Dendritic cell treated with granulocyte-macrophage colony-stimulating factor and Interleukin-4, amounts not matched to agents 40 ng/mL and 50 ng/mL, for 4 days (primary cell): ENCODE results near the gene MAP3K14.
A peak's percentile ranks its signal among the peaks of the same experiment; 100 is the strongest.

Source experiments
- H3K27ac Mint-ChIP-seq: one replicate; pipeline ENCODE4 v1.8.0; 2022; ENCODE audit warnings: mild to moderate bottlenecking, mixed read lengths
- H3K27me3 Mint-ChIP-seq: one replicate; pipeline ENCODE4 v1.8.0; 2022; ENCODE audit warnings: mild to moderate bottlenecking, mixed read lengths
- H3K36me3 Mint-ChIP-seq: one replicate; pipeline ENCODE4 v1.8.0; 2022; ENCODE audit warnings: low read depth, mixed read lengths
- H3K4me1 Mint-ChIP-seq: one replicate; pipeline ENCODE4 v1.8.0; 2022; ENCODE audit warnings: low read depth, mixed read lengths
- H3K4me3 Mint-ChIP-seq: one replicate; pipeline ENCODE4 v1.8.0; 2022; ENCODE audit warnings: mild to moderate bottlenecking, moderate library complexity, mixed read lengths
- H3K9me3 Mint-ChIP-seq: one replicate; pipeline ENCODE4 v1.8.0; 2022; ENCODE audit warnings: mixed read lengths
- intact Hi-C: fragments of 100-400 bp; cut with micrococcal nuclease; formaldehyde crosslinking; loops from one replicate; pipeline ENCODE4 v1.15.0; 2022

The MAP3K14 gene

DNA sequence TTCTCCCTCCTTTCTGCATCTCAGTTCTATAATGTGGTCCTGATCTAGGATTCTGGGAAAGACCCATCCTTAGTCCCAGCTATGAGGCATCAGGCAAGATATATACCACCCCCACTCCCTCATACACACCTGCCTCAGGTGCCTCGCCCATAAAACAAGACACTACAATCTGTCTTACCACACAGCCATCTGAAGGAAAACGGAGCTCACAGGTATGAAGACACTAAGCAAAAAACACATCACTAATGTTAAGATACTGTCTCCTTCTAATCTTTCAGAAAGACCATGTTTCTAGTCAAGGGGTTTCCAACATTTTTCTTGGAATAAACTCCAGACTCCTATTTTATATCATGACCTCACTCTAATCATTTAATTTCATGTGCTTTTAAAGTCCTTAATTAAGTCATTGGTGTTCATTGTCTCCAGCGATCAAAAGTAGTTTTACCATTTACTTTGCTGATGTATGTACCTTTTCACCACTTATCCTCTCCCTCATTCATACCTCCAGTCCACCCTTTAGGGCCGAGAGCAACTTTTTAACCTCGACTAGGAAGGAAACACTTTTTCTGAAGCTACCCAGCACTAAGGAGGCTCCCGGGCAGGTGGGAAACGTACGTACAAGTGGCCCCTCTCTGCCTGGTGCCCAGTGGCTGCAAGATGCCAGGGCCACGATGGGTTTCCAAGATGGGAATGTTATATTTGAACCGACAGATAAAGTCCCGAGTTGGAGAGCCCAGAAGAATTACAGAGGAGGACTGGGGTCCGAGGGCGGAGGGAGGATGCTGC lies 979 bp downstream of the MAP3K14 start:
- Mint-ChIP-seq H3K4me1 (peaks cover 81% of the 10 kb centered on the region), H3K9me3 (no peaks in the 10 kb centered on the region), H3K27me3 (no peaks in the 10 kb centered on the region), H3K27ac (peak overlapping the region; percentile 96), H3K4me3 (peak overlapping the region; percentile 93), H3K36me3 (peaks cover 55% of the 10 kb centered on the region)
- intact Hi-C loops, result loop anchor here (2.0 to 5.0 kb wide), 4 partner anchors 19 to 89 kb away; no protein-coding TSS in a partner anchor

DNA sequence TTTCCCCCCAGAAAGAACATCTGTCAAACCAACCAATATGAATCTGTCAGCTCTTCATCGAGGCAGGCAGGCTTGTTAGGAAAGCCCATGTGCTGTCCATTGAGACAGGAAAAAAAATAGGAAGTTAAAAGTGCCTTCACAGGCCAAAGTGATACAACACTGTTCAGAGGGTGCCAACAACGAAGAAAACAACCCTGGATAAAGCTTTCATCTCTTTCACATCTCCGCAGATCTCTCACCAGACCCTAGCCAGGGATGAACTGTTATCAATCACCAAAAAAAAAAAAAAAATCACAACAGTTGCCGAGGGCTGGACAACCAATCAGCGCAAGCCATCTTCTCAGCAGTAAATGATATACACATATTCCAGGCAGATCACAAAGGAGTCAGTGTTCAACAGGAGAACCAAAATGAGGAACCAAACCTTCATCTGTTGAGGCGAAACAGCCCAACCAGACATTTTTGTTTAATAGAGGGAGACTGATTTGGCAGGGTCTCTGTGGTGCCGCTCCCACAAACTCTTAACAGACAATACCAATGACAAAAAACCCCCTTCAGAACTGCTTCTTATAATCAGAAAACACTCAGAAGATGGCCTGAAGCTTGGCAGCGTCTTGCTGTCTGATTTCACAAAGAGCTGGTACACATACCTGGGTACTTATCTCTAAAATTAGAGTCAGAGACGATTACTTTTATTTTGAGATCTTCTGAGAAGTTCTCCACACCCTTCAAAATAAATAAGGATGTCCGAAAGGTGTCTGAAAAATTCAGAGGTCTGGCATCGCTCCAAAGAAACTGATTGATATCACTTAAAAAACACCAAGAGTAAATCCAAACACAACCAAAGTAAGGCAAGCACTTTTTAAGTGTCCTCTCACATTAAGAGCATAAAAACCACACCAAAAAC lies 1.8 kb downstream of the MAP3K14 start:
- H3K36me3 Mint-ChIP-seq, result peaks cover 63% of the 10 kb centered on the region
- H3K27me3 Mint-ChIP-seq, result no peaks in the 10 kb centered on the region
- H3K4me1 Mint-ChIP-seq, result peaks cover 83% of the 10 kb centered on the region
- H3K4me3 Mint-ChIP-seq, result peak overlapping the region; percentile 93
- intact Hi-C loops, result loop anchor here (2.0 to 5.0 kb wide), 3 partner anchors 18 to 88 kb away; no protein-coding TSS in a partner anchor
- H3K9me3 Mint-ChIP-seq, result no peaks in the 10 kb centered on the region
- peak overlapping the region; percentile 96 for H3K27ac Mint-ChIP-seq

DNA sequence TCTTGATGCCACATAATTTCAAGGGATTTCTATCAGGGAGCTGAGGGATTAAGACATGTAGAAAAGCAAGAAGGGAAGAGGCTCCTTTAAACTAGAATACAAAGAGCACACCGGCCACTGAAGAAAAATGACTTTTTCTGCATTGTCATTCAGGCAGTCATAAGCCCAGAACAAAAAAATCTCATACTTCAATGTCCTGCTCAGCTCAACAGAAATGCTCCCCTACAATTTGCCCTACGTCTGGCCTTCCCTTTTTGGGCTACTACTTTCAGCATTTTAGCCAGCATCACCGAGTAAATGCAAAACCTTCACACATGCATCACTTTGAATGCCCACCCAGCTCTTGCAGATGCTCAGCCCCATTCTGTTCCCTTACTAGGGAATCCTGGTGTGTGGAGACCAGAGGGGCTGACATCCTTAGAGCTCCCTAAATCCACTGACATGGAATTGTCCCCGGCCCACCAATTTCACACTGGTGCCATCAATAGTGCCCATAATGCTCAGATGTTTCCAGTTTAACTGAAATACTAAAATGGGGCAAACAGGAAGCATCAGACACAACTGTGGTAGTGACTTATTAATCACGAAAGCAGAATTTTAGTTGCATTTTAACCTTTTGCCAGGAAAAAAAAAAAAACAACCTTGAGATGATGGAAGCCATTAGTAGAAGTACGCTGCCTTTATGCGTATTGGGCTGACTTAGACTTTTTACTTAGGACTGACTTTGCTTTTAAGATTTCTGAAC lies 2.7 kb downstream of the MAP3K14 start:
- intact Hi-C loops, result loop anchor here (2.0 kb wide), 1 partner anchor 17 kb away; no protein-coding TSS in a partner anchor
- no peaks in the 10 kb centered on the region for H3K27me3 Mint-ChIP-seq
- peaks cover 83% of the 10 kb centered on the region for H3K4me1 Mint-ChIP-seq
- H3K4me3 Mint-ChIP-seq, result peak overlapping the region; percentile 93
- H3K9me3 Mint-ChIP-seq, result no peaks in the 10 kb centered on the region
- peak overlapping the region; percentile 96 for H3K27ac Mint-ChIP-seq
- peaks cover 72% of the 10 kb centered on the region for H3K36me3 Mint-ChIP-seq

DNA sequence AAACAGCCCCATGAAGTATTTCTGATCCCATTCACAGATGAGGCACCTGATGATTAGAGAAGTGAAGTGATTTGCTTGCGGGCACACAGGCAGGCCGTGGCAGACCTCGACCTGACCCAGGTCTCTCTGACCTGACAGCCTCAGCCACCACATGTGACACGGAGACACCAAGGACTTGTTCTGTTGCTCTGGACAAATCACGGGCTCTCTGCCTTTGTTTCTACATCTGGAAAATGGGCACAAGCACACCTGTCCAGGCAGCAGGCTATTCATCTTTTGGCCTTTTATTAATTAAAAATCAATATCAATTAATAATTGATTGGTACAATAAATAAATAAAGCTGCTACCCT lies 3.4 kb downstream of the MAP3K14 start:
- Mint-ChIP-seq H3K36me3 (peaks cover 79% of the 10 kb centered on the region), H3K27me3 (no peaks in the 10 kb centered on the region), H3K4me3 (peak overlapping the region; percentile 62), H3K4me1 (peaks cover 83% of the 10 kb centered on the region), H3K27ac (peak overlapping the region; percentile 96), H3K9me3 (no peaks in the 10 kb centered on the region)
- intact Hi-C loops, result no loop called here

DNA sequence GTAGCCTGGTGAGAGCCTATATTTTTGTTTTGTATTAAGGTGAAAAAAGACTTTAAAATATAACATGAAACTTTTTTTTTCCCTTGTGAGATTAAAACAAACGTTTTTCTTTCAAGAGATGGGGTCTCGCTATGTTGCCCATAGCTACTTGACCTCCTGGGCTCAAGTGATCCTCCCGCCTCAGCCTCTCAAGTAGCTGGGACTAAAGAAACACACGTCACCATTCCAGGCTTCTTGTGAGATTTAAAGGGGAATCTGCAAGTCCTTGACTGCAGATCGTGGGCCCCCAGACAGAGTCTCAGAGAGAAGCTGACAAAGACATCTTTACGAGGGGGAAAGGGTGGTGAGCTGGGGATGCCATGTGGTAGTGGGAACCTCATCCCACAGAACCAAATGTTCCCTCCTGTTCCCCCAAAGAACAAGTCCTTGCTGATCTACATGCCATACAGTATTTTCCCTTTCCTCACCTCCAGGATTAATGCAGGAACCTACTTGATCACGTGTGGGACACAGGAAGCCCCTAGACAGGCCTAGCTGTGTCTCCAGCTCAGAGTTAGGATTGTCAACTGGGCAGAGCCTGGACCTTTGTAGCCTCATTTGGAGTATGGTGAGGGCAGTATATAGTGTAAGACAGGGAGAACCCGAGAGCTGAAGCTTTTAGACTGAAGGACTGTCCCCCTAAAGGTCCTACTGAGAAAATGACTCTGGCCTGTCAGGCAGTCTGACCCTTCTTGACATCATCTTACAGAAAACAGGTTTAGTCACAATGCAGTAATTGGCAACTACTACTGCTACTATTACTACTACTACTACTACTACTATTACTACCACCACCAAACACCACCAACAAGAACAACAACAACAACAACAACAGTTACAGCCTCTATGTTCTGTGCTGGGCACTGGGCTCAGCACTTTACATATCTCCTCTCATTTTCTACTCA lies 4.1 kb downstream of the MAP3K14 start:
- intact Hi-C loops, result no loop called here
- Mint-ChIP-seq H3K36me3 (peaks cover 86% of the 10 kb centered on the region), H3K9me3 (no peaks in the 10 kb centered on the region)

DNA sequence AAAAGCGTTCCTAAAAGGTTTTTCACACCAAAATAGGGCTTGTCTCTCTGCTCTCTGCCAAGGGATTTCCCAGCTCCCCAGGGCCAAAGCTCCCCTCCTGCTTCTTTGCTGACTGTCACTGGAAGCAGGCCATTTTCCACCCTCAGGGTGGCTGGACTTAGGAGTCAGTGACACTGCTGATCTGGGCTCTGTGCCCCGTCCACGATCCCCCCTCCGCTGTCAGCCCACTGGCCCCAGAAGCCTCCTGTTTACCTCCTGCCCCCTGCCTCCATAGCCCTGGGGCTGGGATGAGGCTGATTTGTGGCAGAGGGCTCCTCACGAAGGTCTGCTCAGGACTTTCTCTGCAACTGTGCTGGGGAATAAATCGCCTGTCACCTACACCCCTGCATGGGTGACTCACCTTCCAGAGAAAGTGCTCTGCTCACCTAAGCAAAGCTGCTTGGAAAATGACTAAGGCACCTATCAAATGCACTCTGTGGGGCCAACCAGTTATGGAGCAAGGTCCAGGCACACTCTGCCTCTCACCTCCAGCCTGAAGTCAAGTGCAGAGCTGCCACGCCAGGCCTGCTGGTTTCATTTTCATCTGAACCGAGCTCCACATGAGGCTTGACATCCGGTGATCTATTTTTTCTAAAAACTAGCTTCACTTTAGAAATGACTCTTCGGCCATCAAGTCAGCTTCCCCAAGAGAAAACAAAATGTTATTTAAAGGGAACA lies 4.9 kb downstream of the MAP3K14 start:
- Mint-ChIP-seq H3K9me3 (no peaks in the 10 kb centered on the region), H3K27me3 (no peaks in the 10 kb centered on the region), H3K27ac (peak overlapping the region; percentile 96), H3K4me3 (peak overlapping the region; percentile 71), H3K4me1 (peaks cover 83% of the 10 kb centered on the region), H3K36me3 (peaks cover 92% of the 10 kb centered on the region)
- intact Hi-C loops, result no loop called here

More for the DNA sequence above, 4.1 kb downstream of the MAP3K14 start:
- Mint-ChIP-seq H3K27me3 (no peaks in the 10 kb centered on the region), H3K4me1 (peaks cover 84% of the 10 kb centered on the region), H3K27ac (peak overlapping the region; percentile 96), H3K4me3 (peak overlapping the region; percentile 62)

DNA sequence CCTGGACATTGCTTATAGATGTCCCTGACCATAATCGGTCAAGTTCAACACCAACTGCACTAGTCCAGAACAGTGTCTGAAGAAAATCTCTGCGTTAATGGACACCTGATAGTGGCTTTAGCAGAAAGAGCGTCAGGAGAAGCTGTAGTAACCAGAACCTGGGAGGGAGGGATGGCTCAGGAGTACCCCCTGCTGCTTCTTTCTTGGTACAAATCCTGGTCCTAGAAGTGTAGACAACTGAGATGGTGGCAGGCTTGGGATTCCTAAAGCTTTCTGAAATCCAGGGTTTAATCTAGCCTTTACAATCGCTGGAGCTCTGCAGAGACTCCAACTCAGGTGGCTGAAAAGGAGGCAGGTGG lies 5.4 kb downstream of the MAP3K14 start:
- intact Hi-C loops, result no loop called here
- Mint-ChIP-seq H3K9me3 (no peaks in the 10 kb centered on the region), H3K4me1 (peaks cover 86% of the 10 kb centered on the region), H3K36me3 (peaks cover 90% of the 10 kb centered on the region), H3K4me3 (peak overlapping the region; percentile 71), H3K27me3 (no peaks in the 10 kb centered on the region), H3K27ac (peak overlapping the region; percentile 96)

DNA sequence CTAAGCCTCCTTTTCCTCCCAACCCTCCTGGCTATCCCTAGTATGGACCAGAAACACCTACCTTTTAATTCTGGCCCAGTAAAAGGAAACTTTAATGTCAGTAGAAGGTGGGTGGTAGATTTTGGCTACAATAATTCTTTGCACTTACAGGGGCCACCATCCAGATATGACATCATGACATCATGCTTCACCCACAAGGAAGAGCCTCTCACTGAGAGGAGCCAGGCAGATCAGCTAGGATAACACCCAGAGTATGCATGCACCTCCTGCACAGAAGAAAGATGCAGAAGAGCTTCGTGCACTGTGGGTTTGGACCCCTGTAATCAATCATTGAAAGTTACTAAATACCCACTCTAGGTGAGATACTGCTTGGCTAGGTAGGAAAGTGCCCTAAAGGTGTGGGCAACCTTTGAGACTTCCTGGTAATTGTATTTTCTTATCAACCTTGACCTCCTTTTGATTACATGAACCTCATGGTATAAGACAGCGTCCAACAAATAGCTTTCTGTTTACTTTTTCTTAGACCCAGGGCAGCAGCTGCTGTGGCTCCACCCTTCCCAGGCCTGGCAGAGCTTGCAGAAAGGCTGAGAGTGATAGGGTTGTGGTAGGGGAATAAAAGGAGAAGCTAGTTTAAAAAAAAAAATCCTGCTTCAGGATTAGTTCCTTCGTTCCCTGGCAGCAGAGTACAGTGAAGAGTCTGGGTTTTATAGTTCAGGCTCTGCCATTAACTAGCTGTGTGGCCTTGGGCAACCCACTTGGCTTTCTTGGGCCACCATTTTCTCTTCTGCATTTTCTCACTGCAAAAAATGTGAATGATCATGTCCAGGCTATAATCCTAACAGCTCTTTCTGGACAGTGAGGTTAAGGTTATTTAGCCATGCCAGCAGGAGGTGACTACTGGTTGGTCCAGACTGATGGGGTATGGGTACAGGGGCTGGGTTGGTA lies 6.2 kb downstream of the MAP3K14 start:
- H3K4me3 Mint-ChIP-seq, result peak overlapping the region; percentile 71
- no peaks in the 10 kb centered on the region for H3K9me3 Mint-ChIP-seq
- H3K36me3 Mint-ChIP-seq, result peaks cover 82% of the 10 kb centered on the region
- peak overlapping the region; percentile 96 for H3K27ac Mint-ChIP-seq
- H3K27me3 Mint-ChIP-seq, result no peaks in the 10 kb centered on the region
- intact Hi-C loops, result no loop called here
- peaks cover 91% of the 10 kb centered on the region for H3K4me1 Mint-ChIP-seq

DNA sequence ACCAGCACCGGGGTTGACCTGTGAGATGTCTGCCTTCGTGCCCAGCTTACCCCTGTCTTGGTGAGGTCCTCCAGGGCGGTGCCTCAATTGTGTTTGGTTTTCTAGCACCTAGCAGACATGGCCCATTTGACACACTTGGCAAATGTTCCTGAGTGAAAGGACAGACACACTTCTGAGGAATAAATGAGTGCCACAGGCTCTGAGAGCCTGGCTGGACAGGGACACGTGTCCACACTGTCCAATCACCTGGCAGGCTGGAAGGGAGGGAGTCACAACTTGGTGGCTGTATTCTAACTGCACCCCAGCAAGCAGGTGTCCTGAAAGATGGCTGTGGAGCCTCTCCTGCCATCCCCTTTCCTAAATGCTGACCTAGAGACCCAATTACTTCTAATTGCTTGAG lies 7.4 kb downstream of the MAP3K14 start:
- Mint-ChIP-seq H3K36me3 (peaks cover 77% of the 10 kb centered on the region), H3K4me1 (peaks cover 88% of the 10 kb centered on the region), H3K27me3 (no peaks in the 10 kb centered on the region), H3K27ac (peak overlapping the region; percentile 96), H3K9me3 (no peaks in the 10 kb centered on the region), H3K4me3 (no peak overlapping the region)
- intact Hi-C loops, result no loop called here

DNA sequence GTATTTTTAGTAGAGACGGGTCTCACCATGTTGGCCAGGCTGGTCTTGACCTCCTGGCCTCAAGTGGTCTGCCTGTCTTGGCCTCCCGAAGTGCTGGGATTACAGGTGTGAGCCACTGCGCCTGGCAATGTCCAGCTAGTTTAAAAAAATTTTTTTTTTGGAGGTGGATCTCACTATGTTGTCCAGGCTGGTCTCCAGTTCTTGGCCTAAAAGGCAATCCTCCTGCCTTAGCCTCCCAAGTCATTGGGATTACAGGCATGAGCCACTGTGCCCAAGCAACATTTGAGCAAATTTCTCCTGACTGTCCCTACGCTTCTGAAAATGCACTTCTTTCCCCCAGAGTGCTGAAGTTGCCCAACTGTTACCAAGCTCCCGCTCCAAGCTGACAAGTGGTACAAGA lies 8.0 kb downstream of the MAP3K14 start:
- intact Hi-C loops, result no loop called here
- H3K27ac Mint-ChIP-seq, result peak overlapping the region; percentile 96
- no peaks in the 10 kb centered on the region for H3K9me3 Mint-ChIP-seq
- H3K4me3 Mint-ChIP-seq, result no peak overlapping the region
- H3K27me3 Mint-ChIP-seq, result no peaks in the 10 kb centered on the region
- H3K36me3 Mint-ChIP-seq, result peaks cover 76% of the 10 kb centered on the region
- H3K4me1 Mint-ChIP-seq, result peaks cover 88% of the 10 kb centered on the region

DNA sequence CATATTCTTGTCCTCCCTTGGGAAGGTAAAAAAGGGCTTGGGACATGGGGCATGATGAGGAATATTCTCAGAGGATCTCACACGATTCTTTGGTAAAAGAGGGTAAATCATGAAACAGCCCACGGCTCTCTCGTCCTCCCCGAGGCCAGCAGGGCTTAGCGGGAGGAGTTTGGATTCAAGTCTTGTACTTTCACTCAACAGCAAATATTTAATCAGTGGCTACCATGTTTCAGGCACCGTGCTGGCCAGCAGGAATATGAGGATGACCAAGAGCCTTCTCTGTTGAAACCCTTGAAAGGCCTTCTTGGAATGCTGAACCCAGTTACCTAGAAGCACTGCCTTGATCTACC lies 8.8 kb downstream of the MAP3K14 start:
- Mint-ChIP-seq H3K4me1 (peaks cover 84% of the 10 kb centered on the region), H3K36me3 (peaks cover 73% of the 10 kb centered on the region), H3K4me3 (peak overlapping the region; percentile 53), H3K27me3 (no peaks in the 10 kb centered on the region), H3K27ac (peak overlapping the region; percentile 96), H3K9me3 (no peaks in the 10 kb centered on the region)
- intact Hi-C loops, result no loop called here
